Hindlimb muscle (tissue), 1 donor: Measurements from ENCODE around the gene UBR7. TPM values are rescaled to one million over a fixed set of nuclear protein-coding genes. Genes with fewer than 3 reads are reported as not detected.

Experiments used
- DNase-seq: peaks from one replicate; pipeline ENCODE4 v3.0.0-alpha.2; 2013
- polyA plus RNA-seq: library from polyadenylated mRNA; unstranded; fragments of 120-200 nt; gene quantifications from one replicate; pipeline ENCODE4 v1.2.1, GENCODE V29; 2013; ENCODE audit not compliant: insufficient read length

The UBR7 gene
- polyA plus RNA-seq, 1 donor = 22.8 TPM

GRCh38 chr14:93262446-93262845 lies 55.4 kb downstream of the UBR7 start:
- no peak for DNase-seq

GRCh38 chr14:93263416-93263815 lies 56.4 kb downstream of the UBR7 start:
- DNase-seq = no peak

DNA sequence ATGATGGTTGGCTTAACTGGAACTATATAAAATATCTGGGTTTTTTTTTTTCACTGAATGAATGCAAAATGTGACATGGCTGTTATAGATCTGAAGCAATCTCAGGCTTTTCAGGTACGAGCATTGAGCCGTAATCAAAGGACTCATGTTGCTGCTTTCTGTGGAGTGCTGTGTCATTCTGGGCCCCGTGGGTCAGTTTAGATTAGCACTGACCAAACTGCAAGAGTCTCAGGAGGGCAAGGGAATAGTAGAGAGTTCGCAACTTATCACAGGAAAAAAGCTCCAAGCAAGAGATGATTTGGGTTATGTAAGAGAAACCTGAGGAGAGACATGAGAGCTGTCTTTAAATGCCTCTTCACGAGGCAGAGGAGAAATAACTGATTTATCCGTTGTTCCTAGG lies 59.1 kb downstream of the UBR7 start:
- DNase-seq = no peak

DNA sequence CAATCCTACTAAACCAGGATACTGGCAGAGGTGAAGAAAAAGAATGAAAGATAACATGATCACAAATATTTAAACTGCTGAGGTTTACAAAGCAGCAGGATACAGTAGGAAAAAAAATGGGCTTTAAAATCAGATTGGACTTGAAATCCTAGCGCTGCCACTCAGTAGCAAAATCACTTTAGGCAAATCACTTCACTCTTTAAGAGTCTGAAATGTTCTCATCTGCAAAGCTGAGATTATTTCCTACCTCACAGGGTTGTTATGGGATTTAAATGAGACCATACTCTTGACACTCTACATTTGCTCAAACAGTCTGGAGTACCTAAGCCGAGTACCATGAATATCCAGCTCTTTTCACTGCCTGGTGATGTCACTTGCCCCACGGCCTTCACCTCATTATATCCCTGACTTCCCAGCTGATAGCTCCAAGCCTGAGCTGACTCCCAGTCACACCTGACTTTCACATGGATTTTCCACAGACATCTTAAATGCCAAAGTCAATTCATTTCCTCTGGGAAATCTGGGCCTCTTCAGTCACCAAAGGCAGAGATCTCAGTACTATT lies 60.2 kb downstream of the UBR7 start:
- no peak for DNase-seq

- no peak for DNase-seq
Measured at GRCh38 chr14:93268406-93268805, 61.4 kb downstream of the UBR7 start.

GRCh38 chr14:93269341-93270068 lies 62.4 kb downstream of the UBR7 start:
- no peak for DNase-seq

- DNase-seq = no peak
Measured at GRCh38 chr14:93271111-93271510, 64.1 kb downstream of the UBR7 start.

DNA sequence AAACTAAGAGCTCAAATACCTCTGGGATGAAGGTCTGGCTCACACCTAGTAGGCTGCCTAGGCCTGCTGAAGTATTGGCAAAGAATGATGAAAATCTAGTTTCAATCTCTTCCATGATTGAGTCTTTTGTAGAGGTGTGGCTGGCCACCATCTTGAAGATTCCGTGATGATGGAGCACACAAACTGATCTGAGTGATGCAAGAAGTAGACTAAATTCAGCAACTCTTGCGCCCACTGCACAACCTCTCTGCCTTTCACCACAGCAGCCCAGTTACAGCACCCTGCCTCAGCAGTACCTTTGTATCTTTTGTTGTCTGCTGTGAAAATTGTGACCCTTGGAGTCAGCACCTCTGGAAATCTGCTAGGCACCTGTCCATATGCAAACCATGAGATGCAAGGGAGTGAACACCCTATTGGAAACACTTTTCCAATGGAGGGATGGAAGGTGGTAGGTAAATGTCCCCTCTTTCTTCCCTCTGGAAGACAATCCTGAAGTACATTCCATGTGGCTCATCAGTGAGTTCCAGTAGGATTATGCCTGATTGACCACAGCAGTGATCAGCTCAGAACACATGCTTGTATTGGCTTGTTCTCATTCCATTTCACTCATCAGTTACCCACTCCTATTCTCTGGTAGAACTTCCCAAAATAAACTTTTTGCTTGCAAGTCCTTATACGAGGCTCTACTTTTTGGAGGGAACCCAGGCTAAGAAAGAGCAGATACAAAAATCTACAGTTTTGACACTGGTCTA lies 67.2 kb downstream of the UBR7 start:
- no peak for DNase-seq

DNA sequence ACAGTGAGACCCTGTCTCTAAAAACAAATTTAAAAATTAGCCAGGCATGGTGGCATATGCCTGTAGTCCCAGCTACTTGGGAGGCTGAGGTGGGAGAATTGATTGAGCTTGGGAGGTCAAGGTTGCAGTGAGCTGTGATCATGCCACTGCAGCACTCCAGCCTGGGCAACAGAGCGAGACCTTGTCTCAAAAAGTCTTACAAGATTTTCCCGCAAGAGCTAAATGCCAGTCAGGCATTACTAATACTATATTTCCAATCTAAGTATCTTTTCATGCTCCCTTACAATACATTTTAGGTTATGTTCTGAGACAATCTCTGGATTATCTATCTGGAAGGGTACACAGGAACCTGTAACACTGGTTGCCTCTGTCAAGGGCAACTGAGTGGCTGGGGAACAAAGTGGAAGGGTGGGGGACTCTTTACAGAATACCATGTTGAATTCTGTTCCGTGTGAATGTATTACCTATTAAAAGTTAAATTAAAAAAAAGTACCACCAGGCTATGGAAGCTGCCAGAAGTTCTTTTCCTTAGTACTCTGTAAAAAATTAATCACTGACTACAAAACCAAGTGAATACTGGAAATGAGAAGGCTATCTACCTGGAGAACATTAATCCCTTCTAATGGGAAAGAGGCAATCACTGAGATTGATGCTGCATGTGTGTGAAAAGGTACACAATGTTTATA lies 69.1 kb downstream of the UBR7 start:
- DNase-seq = no peak

Other genes starting within 250 kb of the UBR7 start
- 16.5 TPM for gene ITPK1, start 91.3 kb upstream of the UBR7 start, polyA plus RNA-seq
- gene MOAP1, start 22.4 kb upstream of the UBR7 start, polyA plus RNA-seq = 25.8 TPM
- gene LYSET, start 21.9 kb upstream of the UBR7 start, polyA plus RNA-seq = 16.0 TPM
- 6.8 TPM for gene GON7, start 191 bp upstream of the UBR7 start, polyA plus RNA-seq
- gene BTBD7, start 125.8 kb downstream of the UBR7 start, polyA plus RNA-seq = 19.3 TPM
- 0.89 TPM for gene COX8C, start 139.9 kb downstream of the UBR7 start, polyA plus RNA-seq
- 0.58 TPM for gene UNC79, start 223.7 kb downstream of the UBR7 start, polyA plus RNA-seq